CD4-positive, alpha-beta T cell (primary cell): ENCODE data around the gene FGFRL1. TPM values are rescaled to one million over a fixed set of nuclear protein-coding genes. Genes with fewer than 3 reads are reported as not detected.
A peak's percentile ranks its signal among the peaks of the same experiment; 100 is the strongest.

Experiments used
- ATAC-seq: fragments of 200-7000 bp; cut with Tn5 transposase; one replicate; pipeline ENCODE4 v1.10.0; 2022; ENCODE audit warnings: mild to moderate bottlenecking; ENCODE audit not compliant: poor library complexity
- CTCF ChIA-PET: fragments of 350-600 bp; sonication (Branson Sonifier 250); formaldehyde crosslinking; loops from one replicate; lab custom pipeline; 2021; ENCODE audit warnings: antibody characterized with exemption, inconsistent platforms; lab: Charles Lee
- POLR2A ChIA-PET: fragments of 350-600 bp; sonication (Branson Sonifier 250); formaldehyde crosslinking; loops from one replicate; lab custom pipeline; 2021; ENCODE audit warnings: antibody characterized with exemption, inconsistent platforms; lab: Charles Lee
- DNase-seq, 14 experiments: peaks; one replicate each; pipeline ENCODE4 v3.0.0-alpha.2; 2013 to 2020; ENCODE audit warnings: mixed read lengths in 2 of 14
- H3K27ac ChIP-seq, 2 donors: one replicate each; pipeline versions ENCODE4 v1.5.1 to v1.7.0; 2013; ENCODE audit warnings: low read length in 2 of 2, low read depth in 1 of 2, mild to moderate bottlenecking in 1 of 2
- H3K27me3 ChIP-seq, 2 experiments: 1 replicate in 1 of 2; 2 replicates in 1 of 2; pipeline versions ENCODE4 v1.6.1 to v1.7.0; 2013; ENCODE audit warnings: low read length in 2 of 2, control low read depth in 1 of 2, mild to moderate bottlenecking in 1 of 2, moderate library complexity in 1 of 2; ENCODE audit not compliant: insufficient read depth in 2 of 2, control insufficient read depth in 1 of 2
- H3K36me3 ChIP-seq: one replicate; pipeline ENCODE4 v1.6.1; 2013; ENCODE audit warnings: low read length, control low read depth; ENCODE audit not compliant: insufficient read depth
- H3K4me1 ChIP-seq: one replicate; pipeline ENCODE4 v1.6.1; 2013; ENCODE audit warnings: low read length, control low read depth; ENCODE audit not compliant: insufficient read depth
- H3K4me3 ChIP-seq: one replicate; pipeline ENCODE4 v1.5.1; 2013; ENCODE audit warnings: mild to moderate bottlenecking, low read length, moderate library complexity
- H3K9me3 ChIP-seq, 2 experiments: 1 replicate in 1 of 2; 2 replicates in 1 of 2; pipeline versions ENCODE4 v1.6.1 to v1.7.0; 2013; ENCODE audit warnings: low read length in 2 of 2, mild to moderate bottlenecking in 2 of 2, control low read depth in 1 of 2, moderate library complexity in 1 of 2; ENCODE audit not compliant: control insufficient read depth in 1 of 2, insufficient read depth in 1 of 2
- H3K27ac Mint-ChIP-seq: one replicate; pipeline ENCODE4 v1.8.0; 2020; ENCODE audit warnings: mixed read lengths
- H3K27me3 Mint-ChIP-seq: one replicate; pipeline ENCODE4 v1.8.0; 2021; ENCODE audit warnings: mixed read lengths
- H3K36me3 Mint-ChIP-seq: one replicate; pipeline ENCODE4 v1.8.0; 2021; ENCODE audit warnings: low read depth, mixed read lengths
- H3K4me1 Mint-ChIP-seq: one replicate; pipeline ENCODE4 v1.8.0; 2021; ENCODE audit warnings: low read depth, mixed read lengths
- H3K4me3 Mint-ChIP-seq: one replicate; pipeline ENCODE4 v1.8.0; 2020; ENCODE audit warnings: mild to moderate bottlenecking, mixed read lengths
- H3K9me3 Mint-ChIP-seq: one replicate; pipeline ENCODE4 v1.8.0; 2020; ENCODE audit warnings: mixed read lengths
- CTCF ChIP-seq: fragments of 200-600 bp; IDR thresholded peaks from one replicate; pipeline ENCODE4 v1.8.0; 2022; ENCODE audit warnings: antibody characterized with exemption, mild to moderate bottlenecking
- intact Hi-C, 2 experiments: fragments of 100-400 bp; cut with DNase I in 1 of 2; cut with micrococcal nuclease in 1 of 2; formaldehyde crosslinking; loops; one replicate each; pipeline versions ENCODE4 v1.15.1 to v1.9.0; 2023 to 2025; cut with DNase I, micrococcal nuclease
- total RNA-seq, 174 experiments: library from RNA in 2 of 174; stranded (reverse) in 2 of 174; gene quantifications; one replicate each; pipeline ENCODE4 v1.2.3 and lab custom pipeline; 2021 to 2026

FGFRL1 gene
- total RNA-seq, 2 experiments from 2014 or later = 21.8 to 25.0 TPM

DNA sequence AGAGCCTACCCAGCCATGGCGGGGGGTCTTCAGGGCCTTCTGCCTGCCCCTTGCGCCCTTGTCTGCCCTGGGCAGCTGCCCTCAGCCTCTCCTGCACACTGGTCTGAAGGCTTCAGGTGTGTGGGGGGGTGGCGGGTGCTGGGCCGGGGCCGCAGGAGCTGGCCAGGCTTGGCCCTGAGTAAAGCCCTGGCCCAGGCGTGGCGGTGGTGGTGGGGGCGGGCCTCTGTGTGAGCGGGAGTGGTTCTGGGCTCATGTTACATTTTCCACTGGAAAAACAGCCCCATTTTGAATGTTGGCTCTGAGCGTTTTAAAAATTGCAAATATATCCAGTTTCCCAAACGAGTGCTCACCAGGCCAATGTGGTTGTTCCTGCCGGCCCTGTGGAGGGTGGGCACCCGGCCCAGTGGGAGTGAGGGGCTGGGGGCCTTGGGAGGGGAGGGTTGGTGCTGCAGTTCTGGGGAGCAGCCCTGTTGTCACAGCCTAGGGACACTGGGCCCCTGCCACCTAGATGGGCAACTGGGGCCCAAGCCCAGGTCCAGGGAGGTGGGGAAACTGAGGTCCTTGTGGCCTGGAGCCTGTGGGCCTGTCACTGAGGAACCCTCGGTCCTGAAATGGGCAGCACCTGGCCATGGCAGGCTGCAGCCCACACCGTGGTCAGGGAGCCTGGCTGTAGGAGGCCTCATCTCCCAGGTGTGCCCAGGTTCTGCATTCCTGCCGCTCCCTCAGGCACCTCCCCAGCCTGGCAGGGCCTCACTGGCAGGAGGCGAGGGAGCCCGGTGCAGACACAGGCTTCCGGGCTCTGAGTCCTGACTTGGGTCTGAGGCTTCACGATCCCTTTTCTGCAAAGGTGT, 28.3 kb downstream of the FGFRL1 start:
- TF ChIP-seq CTCF = no peak
- no peaks in the 10 kb centered on the region for H3K4me1 Mint-ChIP-seq
- Histone ChIP-seq H3K9me3 (no peaks in the 10 kb centered on the region), H3K4me1 (no peaks in the 10 kb centered on the region), H3K36me3 (no peaks in the 10 kb centered on the region), H3K27ac (no peak overlapping the region), H3K4me3 (no peak overlapping the region), H3K27me3 (peaks cover 9 to 13% of the 10 kb centered on the region in 2 experiments)
- H3K27me3 Mint-ChIP-seq = peaks cover 10% of the 10 kb centered on the region
- ATAC-seq (no peak), DNase-seq (no peak)
- ChIA-PET CTCF (no interaction called here), POLR2A (no interaction called here)
- H3K36me3 Mint-ChIP-seq = no peaks in the 10 kb centered on the region
- intact Hi-C loops = no loop called here
- H3K4me3 Mint-ChIP-seq = no peak overlapping the region
- H3K9me3 Mint-ChIP-seq = no peaks in the 10 kb centered on the region
- H3K27ac Mint-ChIP-seq = no peak overlapping the region

DNA sequence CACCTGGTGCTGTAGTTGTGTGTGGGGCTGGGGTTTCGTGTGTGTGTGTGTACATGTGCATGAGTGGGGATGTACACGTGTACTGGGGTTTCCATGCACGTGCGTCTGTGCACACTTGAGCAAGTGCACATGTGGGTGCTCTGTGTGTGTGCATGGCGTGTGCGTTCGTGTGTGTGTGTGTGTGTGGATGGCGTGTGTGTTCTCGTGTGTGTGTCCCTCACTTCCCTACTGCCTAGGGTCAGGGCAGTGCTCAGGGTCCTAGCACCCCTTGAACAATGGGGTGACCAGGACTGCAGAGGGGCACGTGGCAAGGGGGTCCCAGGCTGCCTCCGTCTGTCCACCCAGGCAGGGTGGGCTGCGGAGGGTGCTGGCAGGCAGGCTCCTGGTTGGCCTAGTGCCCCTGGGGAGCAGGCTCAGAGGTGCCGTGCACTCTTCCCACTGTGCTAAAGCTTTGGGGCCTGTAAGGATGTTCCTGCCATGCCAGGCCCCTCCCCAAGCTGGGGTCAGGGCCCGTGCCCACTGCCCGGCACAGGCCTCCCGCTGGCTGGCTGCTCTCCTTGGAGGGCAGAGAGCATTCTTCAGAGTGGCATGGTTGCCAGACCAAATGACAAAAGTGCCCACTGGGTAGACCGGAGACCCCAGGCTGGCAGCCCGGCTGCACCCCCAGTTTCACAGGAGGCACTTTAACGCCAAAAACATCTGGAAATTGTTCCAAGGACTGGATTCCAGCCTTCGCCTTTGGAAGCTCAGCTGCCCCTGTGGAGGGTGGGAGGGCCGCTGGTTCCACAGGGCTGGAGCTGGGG, 29.1 kb downstream of the FGFRL1 start:
- Histone ChIP-seq H3K4me3 (no peak overlapping the region), H3K9me3 (peaks cover 0 to 8% of the 10 kb centered on the region in 2 experiments), H3K4me1 (no peaks in the 10 kb centered on the region), H3K36me3 (no peaks in the 10 kb centered on the region), H3K27ac (no peak overlapping the region), H3K27me3 (peaks cover 18% of the 10 kb centered on the region in 2 experiments)
- H3K4me1 Mint-ChIP-seq = no peaks in the 10 kb centered on the region
- ChIA-PET CTCF (no interaction called here), POLR2A (no interaction called here)
- H3K27ac Mint-ChIP-seq = no peak overlapping the region
- DNase-seq (no peak), ATAC-seq (no peak)
- peaks cover 18% of the 10 kb centered on the region for H3K27me3 Mint-ChIP-seq
- TF ChIP-seq CTCF = no peak
- intact Hi-C loops = no loop called here
- no peak overlapping the region for H3K4me3 Mint-ChIP-seq
- H3K36me3 Mint-ChIP-seq = no peaks in the 10 kb centered on the region
- H3K9me3 Mint-ChIP-seq = no peaks in the 10 kb centered on the region

- Histone ChIP-seq H3K36me3 (no peaks in the 10 kb centered on the region), H3K27ac (no peak overlapping the region), H3K4me1 (no peaks in the 10 kb centered on the region), H3K27me3 (peaks cover 18 to 20% of the 10 kb centered on the region in 2 experiments), H3K4me3 (no peak overlapping the region), H3K9me3 (peaks cover 0 to 9% of the 10 kb centered on the region in 2 experiments)
- no peaks in the 10 kb centered on the region for H3K4me1 Mint-ChIP-seq
- POLR2A ChIA-PET = no interaction called here
- H3K4me3 Mint-ChIP-seq = no peak overlapping the region
- peak; percentile 34 for ATAC-seq
- no peaks in the 10 kb centered on the region for H3K9me3 Mint-ChIP-seq
- CTCF ChIA-PET = no interaction called here
- intact Hi-C loops = no loop called here
- H3K36me3 Mint-ChIP-seq = no peaks in the 10 kb centered on the region
- no peak overlapping the region for H3K27ac Mint-ChIP-seq
- peaks cover 19% of the 10 kb centered on the region for H3K27me3 Mint-ChIP-seq
- DNase-seq = no peak
- TF ChIP-seq CTCF = no peak
Measured at GRCh38 chr4:1041147-1041935, 29.9 kb downstream of the FGFRL1 start.
